OCI-LY7 (cell line): Measurements from ENCODE around the gene HABP4.

Source experiments
- EZH2phosphoT487 ChIP-seq: fragments of 200-600 bp; sonication (generic); IDR thresholded peaks from 2 replicates; pipeline ENCODE4 v1.6.1; 2018; ENCODE audit warnings: low read depth, borderline replicate concordance, mild to moderate bottlenecking, mixed run types, antibody characterized with exemption, low read length, moderate library complexity, mixed read lengths
- TF ChIP-seq, protein P1 (sequence below): fragments of 200-600 bp; sonication (generic); conservative IDR thresholded peaks from 2 replicates; pipeline ENCODE4 v1.5.1; 2014; ENCODE audit warnings: mild to moderate bottlenecking, antibody characterized with exemption, low read length, moderate library complexity, mixed read lengths

GRCh38 chr9:96487029-96487396, 37.0 kb downstream of the HABP4 start:
- TF ChIP-seq, protein P1, sequence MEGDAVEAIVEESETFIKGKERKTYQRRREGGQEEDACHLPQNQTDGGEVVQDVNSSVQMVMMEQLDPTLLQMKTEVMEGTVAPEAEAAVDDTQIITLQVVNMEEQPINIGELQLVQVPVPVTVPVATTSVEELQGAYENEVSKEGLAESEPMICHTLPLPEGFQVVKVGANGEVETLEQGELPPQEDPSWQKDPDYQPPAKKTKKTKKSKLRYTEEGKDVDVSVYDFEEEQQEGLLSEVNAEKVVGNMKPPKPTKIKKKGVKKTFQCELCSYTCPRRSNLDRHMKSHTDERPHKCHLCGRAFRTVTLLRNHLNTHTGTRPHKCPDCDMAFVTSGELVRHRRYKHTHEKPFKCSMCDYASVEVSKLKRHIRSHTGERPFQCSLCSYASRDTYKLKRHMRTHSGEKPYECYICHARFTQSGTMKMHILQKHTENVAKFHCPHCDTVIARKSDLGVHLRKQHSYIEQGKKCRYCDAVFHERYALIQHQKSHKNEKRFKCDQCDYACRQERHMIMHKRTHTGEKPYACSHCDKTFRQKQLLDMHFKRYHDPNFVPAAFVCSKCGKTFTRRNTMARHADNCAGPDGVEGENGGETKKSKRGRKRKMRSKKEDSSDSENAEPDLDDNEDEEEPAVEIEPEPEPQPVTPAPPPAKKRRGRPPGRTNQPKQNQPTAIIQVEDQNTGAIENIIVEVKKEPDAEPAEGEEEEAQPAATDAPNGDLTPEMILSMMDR = no peak
- no peak for TF ChIP-seq EZH2phosphoT487
